H1 (cell line): ENCODE data around the gene AFAP1L1. TPM values are rescaled to one million over a fixed set of nuclear protein-coding genes. Genes with fewer than 3 reads are reported as not detected.

Experiments
- CTCF ChIA-PET: fragments of 300-600 bp; sonication (Branson Sonifier 250); formaldehyde crosslinking; loops from one replicate; lab custom pipeline; 2021; ENCODE audit not compliant: partially characterized antibody; lab: Charles Lee
- POLR2A ChIA-PET: fragments of 300-600 bp; sonication (Branson Sonifier 250); formaldehyde crosslinking; loops from one replicate; lab custom pipeline; 2021; ENCODE audit warnings: inconsistent platforms; ENCODE audit not compliant: partially characterized antibody; lab: Charles Lee
- DNase-seq, 2 experiments: peaks; one replicate each; pipeline versions ENCODE4 v3.0.0 to v3.0.0-alpha.2; 2010 to 2022; ENCODE audit warnings: low spot score in 2 of 2, low read depth in 1 of 2, mixed read lengths in 1 of 2
- FAIRE-seq: peaks from 2 replicates; lab custom pipeline; 2011; peaks lifted over from hg19 to GRCh38; lab: Jason Lieb, UNC
- H2AFZ ChIP-seq: 2 replicates; pipeline ENCODE4 v1.8.1; 2012; ENCODE audit warnings: low read length, inconsistent platforms
- H2AK5ac ChIP-seq: 2 replicates; pipeline ENCODE4 v1.6.1; 2013; ENCODE audit warnings: low read depth, low read length
- H2BK120ac ChIP-seq: replicated peaks from 2 replicates; pipeline ENCODE3; 2013; ENCODE audit warnings: low read depth, low read length, inconsistent platforms
- H2BK12ac ChIP-seq: 2 replicates; pipeline ENCODE4 v1.6.1; 2013; ENCODE audit warnings: low read depth, low read length
- H2BK15ac ChIP-seq: 2 replicates; pipeline ENCODE4 v1.6.1; 2013; ENCODE audit warnings: low read length
- H2BK20ac ChIP-seq: 2 replicates; pipeline ENCODE4 v1.6.1; 2013; ENCODE audit warnings: low read length
- H2BK5ac ChIP-seq: 2 replicates; pipeline ENCODE4 v1.6.1; 2013; ENCODE audit warnings: low read depth, low read length
- H3K14ac ChIP-seq: 2 replicates; pipeline ENCODE4 v1.6.1; 2013; ENCODE audit warnings: inconsistent platforms; ENCODE audit not compliant: insufficient read length
- H3K18ac ChIP-seq: 2 replicates; pipeline ENCODE4 v1.6.1; 2013; ENCODE audit warnings: low read length; ENCODE audit errors: extremely low read depth
- H3K23ac ChIP-seq: 2 replicates; pipeline ENCODE4 v1.6.1; 2013; ENCODE audit warnings: inconsistent platforms; ENCODE audit not compliant: insufficient read length
- H3K23me2 ChIP-seq: 2 replicates; pipeline ENCODE4 v1.6.1; 2013; ENCODE audit warnings: low read depth, low read length
- H3K27ac ChIP-seq: 2 replicates; pipeline ENCODE4 v1.6.1; 2011; ENCODE audit warnings: low read depth, low read length, inconsistent platforms
- H3K27me3 ChIP-seq, 4 experiments: replicated peaks in 1 of 4; 1 replicate in 1 of 4; 2 replicates in 3 of 4; pipeline versions ENCODE4 v1.6.1 to v1.8.1; 2011 to 2013; ENCODE audit warnings: low read length in 3 of 4, mild to moderate bottlenecking in 3 of 4, inconsistent platforms in 2 of 4, mixed read lengths in 2 of 4, moderate library complexity in 1 of 4; ENCODE audit not compliant: control insufficient read depth in 3 of 4, insufficient read depth in 3 of 4; ENCODE audit errors: extremely low read depth in 1 of 4
- H3K36me3 ChIP-seq, 4 experiments: 2 replicates each; pipeline versions ENCODE4 v1.6.1 to v1.8.1; 2011 to 2013; ENCODE audit warnings: mild to moderate bottlenecking in 4 of 4, low read length in 3 of 4, moderate library complexity in 2 of 4, control low read depth in 1 of 4, inconsistent platforms in 1 of 4; ENCODE audit not compliant: insufficient read depth in 4 of 4, control insufficient read depth in 2 of 4
- H3K4ac ChIP-seq: replicated peaks from 2 replicates; pipeline ENCODE3; 2013; ENCODE audit warnings: low read length, low read depth, mixed read lengths, inconsistent platforms; ENCODE audit not compliant: insufficient read length
- H3K4me1 ChIP-seq, 4 experiments: replicated peaks in 1 of 4; 1 replicate in 1 of 4; 2 replicates in 3 of 4; pipeline versions ENCODE4 v1.6.1 to v1.8.1; 2011 to 2013; ENCODE audit warnings: low read length in 3 of 4, inconsistent platforms in 2 of 4, mixed read lengths in 1 of 4; ENCODE audit not compliant: insufficient read depth in 4 of 4, control insufficient read depth in 3 of 4
- H3K4me2 ChIP-seq, 2 experiments: 2 replicates each; pipeline versions ENCODE4 v1.6.1 to v1.8.1; 2011 to 2013; ENCODE audit warnings: low read depth in 2 of 2, low read length in 2 of 2, control low read depth in 1 of 2, inconsistent platforms in 1 of 2, mild to moderate bottlenecking in 1 of 2; ENCODE audit not compliant: insufficient read depth in 1 of 2
- H3K4me3 ChIP-seq, 4 experiments: fragments of 200-600, 300-600 bp in 1 of 4; sonication (generic), shearing (Covaris generic), sonication (Bioruptor Twin) in 1 of 4; 2 replicates each; pipeline versions ENCODE4 v1.5.1 to v1.8.1; 2011 to 2016; ENCODE audit warnings: low read length in 4 of 4, low read depth in 3 of 4, control low read depth in 2 of 4, inconsistent platforms in 2 of 4, mild to moderate bottlenecking in 2 of 4, mixed read lengths in 1 of 4, moderate library complexity in 1 of 4; ENCODE audit not compliant: insufficient read depth in 2 of 4; ENCODE audit errors: extremely low read depth in 1 of 4
- H3K56ac ChIP-seq: replicated peaks from 2 replicates; pipeline ENCODE3; 2013; ENCODE audit warnings: low read depth, mild to moderate bottlenecking, mixed read lengths, low read length, inconsistent platforms; ENCODE audit not compliant: insufficient read length
- H3K79me1 ChIP-seq: 2 replicates; pipeline ENCODE4 v1.6.1; 2013; ENCODE audit warnings: low read depth, low read length, control low read depth
- H3K79me2 ChIP-seq, 2 experiments: 2 replicates each; pipeline versions ENCODE4 v1.6.1 to v1.8.1; 2012 to 2013; ENCODE audit warnings: low read length in 2 of 2, mild to moderate bottlenecking in 2 of 2, inconsistent platforms in 1 of 2; ENCODE audit not compliant: insufficient read depth in 2 of 2, control insufficient read depth in 1 of 2
- H3K9ac ChIP-seq, 4 experiments: replicated peaks in 1 of 4; 1 replicate in 1 of 4; 2 replicates in 3 of 4; pipeline versions ENCODE4 v1.6.1 to v1.8.1; 2011 to 2013; ENCODE audit warnings: low read depth in 3 of 4, low read length in 3 of 4, control low read depth in 2 of 4, mild to moderate bottlenecking in 2 of 4, moderate library complexity in 2 of 4, inconsistent platforms in 1 of 4; ENCODE audit errors: extremely low read depth in 1 of 4
- H3K9me3 ChIP-seq, 2 experiments: 2 replicates each; pipeline versions ENCODE4 v1.6.1 to v1.8.1; 2012 to 2013; ENCODE audit warnings: mild to moderate bottlenecking in 2 of 2, moderate library complexity in 2 of 2, control low read depth in 1 of 2, inconsistent platforms in 1 of 2, low read depth in 1 of 2, low read length in 1 of 2, mixed read lengths in 1 of 2; ENCODE audit not compliant: insufficient read depth in 2 of 2
- H4K20me1 ChIP-seq, 2 experiments: replicated peaks in 1 of 2; 2 replicates each; pipeline versions ENCODE3 to v1.8.1; 2011 to 2013; ENCODE audit warnings: inconsistent platforms in 2 of 2, low read length in 2 of 2, mild to moderate bottlenecking in 1 of 2; ENCODE audit not compliant: insufficient read depth in 2 of 2, control insufficient read depth in 1 of 2
- H4K5ac ChIP-seq: 2 replicates; pipeline ENCODE4 v1.6.1; 2013; ENCODE audit warnings: low read length, low read depth, mixed read lengths, inconsistent platforms; ENCODE audit not compliant: insufficient read length
- H4K8ac ChIP-seq: 2 replicates; pipeline ENCODE4 v1.8.0; 2013; ENCODE audit warnings: mild to moderate bottlenecking, moderate library complexity, low read length, inconsistent platforms; ENCODE audit not compliant: insufficient read depth; ENCODE audit errors: extremely low read depth
- H4K91ac ChIP-seq: replicated peaks from 2 replicates; pipeline ENCODE3; 2013; ENCODE audit warnings: low read length, mixed read lengths, inconsistent platforms; ENCODE audit not compliant: insufficient read length
- GTF2F1 ChIP-seq: IDR thresholded peaks from 2 replicates; pipeline ENCODE4 v1.6.1; 2012; ENCODE audit warnings: low read depth, low read length, improper control_type of control experiment, borderline replicate concordance
- POLR2AphosphoS5 ChIP-seq: IDR thresholded peaks from 2 replicates; pipeline ENCODE4 v1.6.1; 2011; ENCODE audit warnings: low read depth, low read length
- SP2 ChIP-seq: IDR thresholded peaks from 2 replicates; pipeline ENCODE4 v1.6.1; 2012; ENCODE audit warnings: mild to moderate bottlenecking, low read length, inconsistent platforms
- WGBS, 2 experiments: shearing (Covaris generic) in 1 of 2; methylation state at CpG; one replicate each; pipeline versions ENCODE4 v1.1.6 to v1.1.7; 2013 to 2015; ENCODE audit warnings: low lambda C conversion rate in 2 of 2, mixed read lengths in 2 of 2, inconsistent platforms in 1 of 2, low coverage in 1 of 2, missing lambda C conversion rate in 1 of 2; ENCODE audit not compliant: insufficient replicate concordance in 2 of 2, insufficient coverage in 1 of 2, insufficient read length in 1 of 2; ENCODE audit errors: extremely low coverage in 1 of 2, missing lambda C conversion rate in 1 of 2; 5-methylcytosine and 5-hydroxymethylcytosine counted together
- polyA plus RNA-seq, 7 experiments: library from polyadenylated mRNA; depleted of rRNA in 3 of 7; stranded (reverse) in 5 of 7; unstranded in 2 of 7; fragments of >200 nt in 5 of 7; fragments of 200-250 nt in 2 of 7; gene quantifications; 1 replicate in 5 of 7; 2 replicates in 1 of 7; 4 replicates in 1 of 7; pipeline versions ENCODE4 v1.2.1 to v1.2.3, GENCODE V29; 2011 to 2013; ENCODE audit warnings: missing spikeins in 2 of 7, mixed read lengths in 2 of 7
- total RNA-seq: library from RNA; stranded (reverse); fragmentation: NEBNext Ultra II Directional; extraction: Animal tissue kit (Norgen Biotek cat#: 25700); gene quantifications from 2 replicates; pipeline ENCODE4 v1.2.1, GENCODE V29; 2021
- TF ChIP-seq, protein P1 (sequence below): IDR thresholded peaks from 2 replicates; pipeline ENCODE4 v1.6.1; 2012; ENCODE audit warnings: inconsistent platforms

AFAP1L1 gene
- total and polyA plus RNA-seq, 2 of the 8 experiments (the other 6 are each of a cell fraction or from before 2014, with no cell fraction given): 0.79 to 4.7 TPM

DNA sequence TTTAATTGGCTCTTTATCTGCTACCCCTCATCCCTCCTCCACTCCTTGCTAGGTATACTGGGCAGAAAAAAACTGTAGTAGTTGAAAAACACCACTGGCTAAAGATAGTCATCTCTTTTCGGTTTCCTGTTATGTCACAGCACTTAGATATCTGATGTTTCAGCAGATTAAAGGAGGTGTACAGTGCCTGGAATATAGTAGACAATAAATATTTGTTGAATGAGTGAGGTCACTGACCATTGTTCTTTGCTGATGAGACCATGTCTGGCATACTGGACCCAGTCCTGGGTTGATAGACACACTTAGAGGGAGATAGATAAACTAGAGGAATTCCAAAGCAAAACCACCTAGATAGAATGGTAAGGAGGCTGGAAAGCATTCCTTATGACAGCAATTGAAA is 76.9 kb downstream of the AFAP1L1 start:
- H2AK5ac ChIP-seq: no peak overlapping the region
- H4K20me1 ChIP-seq: peaks cover 3 to 4% of the 10 kb centered on the region in 2 experiments
- POLR2A ChIA-PET: interaction anchor here (1.3 to 5.0 kb wide), 3 partner anchors 7 to 56 kb away, joined by 3 to 72 read pairs (median 4); partner anchors contain the start of gene PCYOX1L
- H3K56ac ChIP-seq: no peak overlapping the region
- no peak for FAIRE-seq
- no peak overlapping the region for H3K23ac ChIP-seq
- H3K79me2 ChIP-seq: peaks cover 0 to 32% of the 10 kb centered on the region in 2 experiments; a peak in 2 of 4 replicates
- no peak overlapping the region for H2BK20ac ChIP-seq
- no peak overlapping the region for H3K4me3 ChIP-seq
- 94% methylated on average over 1 of the region's 1 CpG; no CpG with 5 or more reads in 1 of the 2 experiments for WGBS, 2 experiments
- H4K91ac ChIP-seq: no peak overlapping the region
- DNase-seq: no peak
- H4K8ac ChIP-seq: no peak overlapping the region
- peaks cover 0 to 5% (median 1%) of the 10 kb centered on the region in 4 experiments; a peak in 4 of 7 replicates for H3K4me1 ChIP-seq
- H2BK12ac ChIP-seq: no peak overlapping the region
- no peak overlapping the region for H2BK120ac ChIP-seq
- H3K27me3 ChIP-seq: no peaks in the 10 kb centered on the region
- no peak overlapping the region for H3K27ac ChIP-seq
- H4K5ac ChIP-seq: no peak overlapping the region
- no peak overlapping the region for H3K4ac ChIP-seq
- H3K23me2 ChIP-seq: peaks cover 12% of the 10 kb centered on the region
- no peak overlapping the region for H3K9ac ChIP-seq
- H3K36me3 ChIP-seq: peaks cover 26 to 66% (median 45%) of the 10 kb centered on the region in 4 experiments
- no peak overlapping the region for H2BK5ac ChIP-seq
- H3K18ac ChIP-seq: no peak overlapping the region
- TF ChIP-seq POLR2AphosphoS5: no peak
- TF ChIP-seq SP2: no peak
- TF ChIP-seq, protein P1, sequence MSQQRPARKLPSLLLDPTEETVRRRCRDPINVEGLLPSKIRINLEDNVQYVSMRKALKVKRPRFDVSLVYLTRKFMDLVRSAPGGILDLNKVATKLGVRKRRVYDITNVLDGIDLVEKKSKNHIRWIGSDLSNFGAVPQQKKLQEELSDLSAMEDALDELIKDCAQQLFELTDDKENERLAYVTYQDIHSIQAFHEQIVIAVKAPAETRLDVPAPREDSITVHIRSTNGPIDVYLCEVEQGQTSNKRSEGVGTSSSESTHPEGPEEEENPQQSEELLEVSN: no peak
- TF ChIP-seq GTF2F1: no peak
- TF ChIP-seq, all 59 proteins: peak for 0
- Histone ChIP-seq H2AFZ (no peak overlapping the region), H3K4me2 (no peak overlapping the region), H2BK15ac (no peak overlapping the region), H3K79me1 (no peaks in the 10 kb centered on the region; the same call in 1 of the 2 replicates), H3K14ac (no peak overlapping the region), H3K9me3 (no peaks in the 10 kb centered on the region)
- CTCF ChIA-PET: no interaction called here
